Ovary (tissue), 9 donors: Measurements from ENCODE around the gene NEUROG3. TPM values are rescaled to one million over a fixed set of nuclear protein-coding genes. Genes with fewer than 3 reads are reported as not detected.

Experiments
- DNase-seq, 5 donors: peaks; one replicate each; pipeline ENCODE4 v3.0.0-alpha.2; 2019 to 2020
- H3K27ac ChIP-seq, 2 donors: fragments of 200-600 bp; one replicate each; pipeline versions ENCODE4 v1.5.1 to v1.8.0; 2019 to 2022
- H3K27me3 ChIP-seq: fragments of 200-600 bp; one replicate; pipeline ENCODE4 v1.8.0; 2022
- H3K36me3 ChIP-seq: fragments of 200-600 bp; sonication (generic); one replicate; pipeline ENCODE4 v1.5.1; 2019
- H3K4me1 ChIP-seq: one replicate; pipeline ENCODE4 v1.8.1; 2013; ENCODE audit warnings: mild to moderate bottlenecking, moderate library complexity; ENCODE audit not compliant: insufficient read depth
- H3K4me3 ChIP-seq: fragments of 200-600 bp; sonication (generic); one replicate; pipeline ENCODE4 v1.5.1; 2017
- H3K9me3 ChIP-seq, 2 donors: fragments of 200-600 bp in 1 of 2; sonication (generic) in 1 of 2; one replicate each; pipeline versions ENCODE4 v1.5.1 to v1.8.1; 2013 to 2019; ENCODE audit warnings: mild to moderate bottlenecking in 1 of 2, moderate library complexity in 1 of 2
- CTCF ChIP-seq, 3 donors: fragments of 450-650 bp in 2 of 3; fragments of 200-600 bp in 1 of 3; IDR thresholded peaks; one replicate each; pipeline versions ENCODE4 v1.5.1 to v1.8.0; 2016 to 2022; ENCODE audit warnings: antibody characterized with exemption in 3 of 3, mild to moderate bottlenecking in 1 of 3
- EP300 ChIP-seq: sonication (generic); formaldehyde crosslinking; IDR thresholded peaks from one replicate; pipeline ENCODE4 v1.6.1; 2017; ENCODE audit warnings: antibody characterized with exemption
- POLR2A ChIP-seq: fragments of 450-650 bp; IDR thresholded peaks from one replicate; pipeline ENCODE4 v1.6.1; 2017; ENCODE audit warnings: antibody characterized with exemption, mild to moderate bottlenecking, moderate library complexity
- WGBS, 3 donors: extraction: QIAGEN DNeasy Blood & Tissue Kit in 1 of 3; methylation state at CpG; one replicate each; pipeline versions ENCODE4 v1.1.5 to v1.1.7; 2013 to 2017; 5-methylcytosine and 5-hydroxymethylcytosine counted together
- intact Hi-C, 4 donors: fragments of 100-400 bp; cut with DNase I; formaldehyde crosslinking; loops; one replicate each; pipeline versions ENCODE4 v1.11.0 to v1.15.1; 2022 to 2023
- polyA plus RNA-seq, 2 donors: library from polyadenylated mRNA; stranded (reverse); fragments of 200-250 nt in 1 of 2; fragments of 350-450 nt in 1 of 2; fragmentation: Illumina TruSeq in 1 of 2; extraction: RNeasy Lipid Tissue Mini Kit (QIAGEN cat#74804) in 1 of 2; gene quantifications; one replicate each; pipeline ENCODE4 v1.2.3, GENCODE V29; 2013 to 2014
- total RNA-seq, 7 donors: library from RNA; depleted of rRNA in 2 of 7; stranded (reverse); fragments of >200 nt in 2 of 7; fragmentation: NEBNext Ultra II Directional in 3 of 7; extraction: Animal tissue kit (Norgen Biotek cat#: 25700) in 3 of 7; gene quantifications; one replicate each; pipeline versions ENCODE4 v1.1.0 to v1.2.4, GENCODE V29; 2016 to 2023
- donor health status: DM: no; HTN: no; CAD: no; lungs with moderate emphysema.
- donor health status: DM: no; HTN: no; CAD: no.
- donor health status: Bipolar disorder and iron deficiency.
- donor health status: DM: yes; HTN: yes; CAD: no.
- donor health status: DM: no; HTN: no; CAD: no.
- donor health status: DM: yes; HTN: yes; CAD: no.

NEUROG3 gene
- total and polyA plus RNA-seq, 9 donors: not detected

DNA sequence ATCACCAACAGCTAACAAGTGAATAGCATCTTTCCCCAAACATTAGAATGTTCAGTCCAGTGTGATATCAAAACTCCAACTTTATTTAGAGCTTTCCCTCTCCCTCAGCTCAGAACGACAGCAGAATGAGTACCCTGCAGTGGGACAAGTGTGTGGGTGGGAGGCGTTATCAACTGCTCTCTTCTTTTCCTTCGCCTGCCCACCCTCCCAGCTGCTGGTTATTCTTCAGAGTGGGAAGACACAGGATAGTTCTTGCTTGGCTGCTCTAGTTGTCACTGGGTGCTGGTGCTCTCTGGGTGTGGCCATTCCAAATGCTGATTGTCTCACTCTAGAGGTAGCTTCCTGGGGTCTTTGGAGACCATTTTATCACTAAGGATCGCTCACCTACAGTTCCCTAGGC, 43.1 kb upstream of the NEUROG3 start:
- Histone ChIP-seq H3K9me3 (no peaks in the 10 kb centered on the region), H3K27me3 (no peaks in the 10 kb centered on the region), H3K4me1 (no peaks in the 10 kb centered on the region), H3K4me3 (no peak overlapping the region), H3K36me3 (no peaks in the 10 kb centered on the region), H3K27ac (no peak overlapping the region)
- intact Hi-C loops: no loop called here
- DNase-seq: no peak
- TF ChIP-seq EP300 (no peak), POLR2A (no peak), CTCF (IDR thresholded peaks at IDR 0.05) (no peak)
- WGBS, 3 donors: 41 to 63% (median 45%) methylated on average over 4 of the region's 4 CpGs

GRCh38 chr10:69614130-69614529, 40.9 kb upstream of the NEUROG3 start:
- H3K36me3 ChIP-seq: no peaks in the 10 kb centered on the region
- H3K9me3 ChIP-seq: no peaks in the 10 kb centered on the region
- no peak for DNase-seq
- H3K27me3 ChIP-seq: no peaks in the 10 kb centered on the region
- H3K27ac ChIP-seq: no peak overlapping the region
- H3K4me1 ChIP-seq: no peaks in the 10 kb centered on the region
- TF ChIP-seq CTCF (IDR thresholded peaks at IDR 0.05) (no peak), POLR2A (no peak), EP300 (no peak)
- WGBS, 3 donors: 84 to 93% (median 89%) methylated on average over 1 of the region's 1 CpG
- no peak overlapping the region for H3K4me3 ChIP-seq
- intact Hi-C loops: no loop called here

DNA sequence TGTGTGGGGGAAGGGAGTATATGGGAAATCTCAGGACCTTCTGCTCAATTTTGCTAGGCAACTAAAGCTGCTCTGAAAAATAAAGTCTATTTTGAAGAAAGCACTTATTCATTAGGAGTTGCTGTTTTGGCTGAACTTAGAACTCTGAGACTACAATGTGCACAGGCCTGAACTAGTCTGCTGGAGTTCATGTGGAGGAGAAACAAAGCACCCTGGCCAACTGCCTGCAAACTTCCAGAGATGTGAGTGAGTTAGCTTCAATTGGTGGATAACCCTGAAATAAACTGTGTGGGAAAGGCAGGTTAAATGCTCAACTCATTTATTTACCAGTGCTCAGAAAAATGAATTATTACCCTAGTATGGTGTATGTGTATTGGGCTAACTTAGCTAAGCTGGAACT, 39.5 kb upstream of the NEUROG3 start:
- intact Hi-C loops: no loop called here
- H3K4me1 ChIP-seq: no peaks in the 10 kb centered on the region
- no peaks in the 10 kb centered on the region for H3K27me3 ChIP-seq
- no peak overlapping the region for H3K27ac ChIP-seq
- no peak for TF ChIP-seq CTCF (IDR thresholded peaks at IDR 0.05)
- TF ChIP-seq EP300: no peak
- no peak for TF ChIP-seq POLR2A
- no peak overlapping the region for H3K4me3 ChIP-seq
- no peaks in the 10 kb centered on the region for H3K9me3 ChIP-seq
- DNase-seq: no peak
- no peaks in the 10 kb centered on the region for H3K36me3 ChIP-seq

DNA sequence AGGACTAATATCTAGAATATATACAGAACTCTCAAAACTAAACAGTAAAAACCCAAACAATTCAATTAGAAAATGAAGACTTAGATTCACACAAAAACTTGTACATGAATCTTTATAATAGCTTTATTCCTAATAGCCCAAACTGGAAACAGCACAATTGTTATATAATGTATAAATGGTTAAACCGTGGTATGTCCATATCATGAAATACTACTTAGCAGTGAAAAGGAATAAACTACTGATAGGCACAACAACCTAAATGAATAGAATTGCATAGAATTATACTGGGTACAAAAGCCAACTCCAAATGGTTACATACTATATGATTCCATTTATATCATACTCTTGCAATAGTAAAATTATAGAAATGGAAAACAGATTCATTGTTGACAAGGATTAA, 35.9 kb upstream of the NEUROG3 start:
- Histone ChIP-seq H3K27ac (no peak overlapping the region), H3K27me3 (no peaks in the 10 kb centered on the region), H3K36me3 (no peaks in the 10 kb centered on the region), H3K9me3 (no peaks in the 10 kb centered on the region), H3K4me1 (no peaks in the 10 kb centered on the region), H3K4me3 (no peak overlapping the region)
- 40 to 92% (median 84%) methylated on average over 1 of the region's 1 CpG for WGBS, 3 donors
- intact Hi-C loops: no loop called here
- DNase-seq: no peak
- TF ChIP-seq EP300 (no peak), POLR2A (no peak), CTCF (IDR thresholded peaks at IDR 0.05) (no peak)
